K562 (cell line): Measurements from ENCODE around the gene TACC3. TPM values are rescaled to one million over a fixed set of nuclear protein-coding genes. Genes with fewer than 3 reads are reported as not detected.
A peak's percentile ranks its signal among the peaks of the same experiment; 100 is the strongest.

Experiments used
- CCNT2 ChIP-seq: IDR thresholded peaks from 2 replicates; pipeline ENCODE4 v1.6.1; 2011; ENCODE audit warnings: borderline replicate concordance, low read depth, mild to moderate bottlenecking, moderate library complexity, mixed read lengths, low read length; ENCODE audit not compliant: insufficient read length; ENCODE audit errors: extremely low read depth
- ILF3 ChIP-seq: fragments of 450-650 bp; IDR thresholded peaks from 2 replicates; pipeline ENCODE4 v1.6.1; 2018; ENCODE audit warnings: antibody characterized with exemption, mild to moderate bottlenecking, moderate library complexity, borderline replicate concordance
- MCM7 ChIP-seq, 2 experiments: fragments of 450-650 bp; IDR thresholded peaks; 2 replicates each; pipeline ENCODE4 v1.6.1; 2016 to 2018
- MLLT1 ChIP-seq, 2 experiments: fragments of 450-650 bp; IDR thresholded peaks; 2 replicates each; pipeline ENCODE4 v1.6.1; 2016
- NR2F6 ChIP-seq: fragments of 450-650 bp; formaldehyde crosslinking; IDR thresholded peaks from 2 replicates; pipeline ENCODE4 v1.4.0; 2020; ENCODE audit warnings: mild to moderate bottlenecking
- NUFIP1 ChIP-seq: fragments of 450-650 bp; IDR thresholded peaks from 2 replicates; pipeline ENCODE4 v1.6.1; 2018; ENCODE audit not compliant: partially characterized antibody
- POLR3G ChIP-seq: IDR thresholded peaks from 2 replicates; pipeline ENCODE4 v1.6.1; 2011; ENCODE audit not compliant: insufficient read length, insufficient replicate concordance; ENCODE audit errors: extremely low read depth
- TAF7 ChIP-seq: fragments of 450-650 bp; IDR thresholded peaks from 2 replicates; pipeline ENCODE4 v1.6.1; 2016; ENCODE audit warnings: missing genetic modification characterization, missing compliant biosample characterization
- USF1 ChIP-seq: sonication (generic); formaldehyde crosslinking; IDR thresholded peaks from 2 replicates; pipeline ENCODE4 v1.9.0; 2022; ENCODE audit warnings: mild to moderate bottlenecking, missing genetic modification reagents
- ZBTB33 ChIP-seq: sonication (generic); formaldehyde crosslinking; IDR thresholded peaks from 2 replicates; pipeline ENCODE4 v1.8.1; 2023; ENCODE audit warnings: mild to moderate bottlenecking, missing genetic modification reagents
- ZBTB7A ChIP-seq: IDR thresholded peaks from 2 replicates; pipeline ENCODE4 v1.6.1; 2011; ENCODE audit warnings: low read depth, mild to moderate bottlenecking, low read length, moderate library complexity, borderline replicate concordance; ENCODE audit not compliant: control insufficient read depth
- ZFX ChIP-seq: sonication (generic); formaldehyde crosslinking; IDR thresholded peaks from 2 replicates; pipeline ENCODE4 v1.8.0; 2022; ENCODE audit warnings: mild to moderate bottlenecking, missing genetic modification reagents, moderate library complexity
- ZNF12 ChIP-seq: sonication (generic); formaldehyde crosslinking; IDR thresholded peaks from 2 replicates; pipeline ENCODE4 v1.4.0; 2020; ENCODE audit warnings: mild to moderate bottlenecking, missing genetic modification reagents
- ZNF277 ChIP-seq: fragments of 250-450 bp; sonication (Bioruptor Pico); IDR thresholded peaks from 2 replicates; pipeline ENCODE4 v1.8.0; 2022; ENCODE audit warnings: inconsistent platforms, mild to moderate bottlenecking, moderate library complexity, borderline replicate concordance
- ZNF79 ChIP-seq: fragments of 250-450 bp; sonication (Bioruptor Pico); IDR thresholded peaks from 2 replicates; pipeline ENCODE4 v1.4.0; 2020; ENCODE audit warnings: low read depth, mild to moderate bottlenecking, moderate library complexity
- polyA plus RNA-seq, 8 experiments: library from polyadenylated mRNA; depleted of rRNA in 4 of 8; stranded (reverse) in 5 of 8; unstranded in 3 of 8; fragments of >200 nt; fragmentation: Nextera tagmentation in 2 of 8; fragmentation: Illumina TruSeq in 1 of 8; extraction: Ambion mirVana in 2 of 8; extraction: Trizol in 1 of 8; gene quantifications; 2 replicates each; pipeline versions ENCODE4 v1.2.1 to v1.2.3, GENCODE V29; 2011 to 2014; ENCODE audit warnings: inconsistent platforms in 1 of 8, missing spikeins in 1 of 8
- total RNA-seq, 7 experiments: library from RNA; depleted of rRNA in 6 of 7; stranded (reverse); fragments of >200 nt in 6 of 7; fragmentation: Illumina TruSeq in 2 of 7; extraction: Trizol in 2 of 7; gene quantifications; 2 replicates each; pipeline versions ENCODE4 v1.2.1 to v1.2.3, GENCODE V29; 2011 to 2021; ENCODE audit warnings: low replicate concordance in 1 of 7
- TF ChIP-seq, protein P1 (sequence below): sonication (generic); formaldehyde crosslinking; IDR thresholded peaks from 2 replicates; pipeline ENCODE4 v1.8.1; 2023; ENCODE audit warnings: mild to moderate bottlenecking, missing genetic modification reagents
- TF ChIP-seq, protein P2 (sequence below): sonication (generic); formaldehyde crosslinking; IDR thresholded peaks from 2 replicates; pipeline ENCODE4 v1.8.1; 2023; ENCODE audit warnings: mild to moderate bottlenecking, missing genetic modification reagents

The TACC3 gene
- total and polyA plus RNA-seq, 9 of the 15 experiments (the other 6 are each of a cell fraction or from before 2014, with no cell fraction given): 1.9 to 122 (median 55.6) TPM

DNA sequence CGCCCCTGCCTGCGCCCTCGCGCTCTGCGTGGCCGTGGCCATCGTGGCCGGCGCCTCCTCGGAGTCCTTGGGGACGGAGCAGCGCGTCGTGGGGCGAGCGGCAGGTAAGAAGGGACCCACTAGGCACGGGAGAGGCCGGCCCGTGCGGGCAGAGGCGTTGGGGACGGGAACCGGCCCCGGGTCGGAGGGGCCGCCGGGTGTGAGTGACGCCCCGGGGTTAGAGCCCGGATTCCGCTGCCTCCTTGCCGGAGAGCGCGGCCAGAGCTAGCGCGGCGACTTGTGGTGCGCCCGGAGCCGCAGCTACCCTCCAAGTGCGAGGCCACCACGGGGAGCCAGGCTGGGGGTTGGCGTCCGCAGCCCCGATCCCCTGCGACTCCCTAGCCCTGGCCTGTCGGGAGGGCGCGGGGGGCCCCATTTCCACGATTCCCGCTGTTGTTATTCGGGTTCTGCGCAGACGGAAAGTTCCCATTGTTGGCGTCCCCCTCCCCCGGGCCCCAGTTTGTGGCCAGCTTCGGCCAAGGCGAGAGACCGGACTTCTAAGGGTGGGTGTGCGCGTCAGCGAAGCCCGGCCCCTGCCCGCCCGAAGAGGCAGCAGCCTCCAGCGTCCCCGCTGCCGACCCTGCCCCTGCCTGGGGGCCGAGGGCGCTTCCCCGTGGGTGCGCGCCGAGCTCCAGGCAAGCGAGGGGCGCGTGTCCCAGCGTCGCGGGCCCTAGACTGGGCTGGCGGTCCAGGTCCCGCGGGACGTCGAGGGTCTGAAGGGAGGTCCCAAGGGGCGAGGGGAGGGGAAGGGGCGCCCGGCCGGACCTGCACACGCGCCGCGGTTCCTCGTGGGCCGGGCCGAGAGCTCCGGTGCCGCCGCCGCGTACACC lies 72.9 kb downstream of the TACC3 start (continued):
- TF ChIP-seq ZFX (CRISPR knock-in tag) (peak; percentile 15; the same call in 1 of the 2 replicates), MCM7 (IDR thresholded peaks at IDR 0.05) (no peak), ILF3 (no peak), ZBTB33 (CRISPR knock-in tag) (no peak), POLR3G (no peak), ZNF79 (CRISPR knock-in tag) (no peak), USF1 (CRISPR knock-in tag) (0 out of 2 replicates have a peak, but pooled peaks have one; percentile 8), CCNT2 (no peak), NR2F6 (no peak), MLLT1 (IDR thresholded peaks at IDR 0.05) (peak in 1 of 2 experiments; percentile 43; a peak in 1 of 4 replicates), ZNF12 (0 out of 2 replicates have a peak, but pooled peaks have one; percentile 54), NUFIP1 (no peak), ZNF277 (CRISPR knock-in tag) (no peak), ZBTB7A (no peak; the same call in 1 of the 2 replicates), TAF7 (tag) (no peak)
- TF ChIP-seq, protein P1, sequence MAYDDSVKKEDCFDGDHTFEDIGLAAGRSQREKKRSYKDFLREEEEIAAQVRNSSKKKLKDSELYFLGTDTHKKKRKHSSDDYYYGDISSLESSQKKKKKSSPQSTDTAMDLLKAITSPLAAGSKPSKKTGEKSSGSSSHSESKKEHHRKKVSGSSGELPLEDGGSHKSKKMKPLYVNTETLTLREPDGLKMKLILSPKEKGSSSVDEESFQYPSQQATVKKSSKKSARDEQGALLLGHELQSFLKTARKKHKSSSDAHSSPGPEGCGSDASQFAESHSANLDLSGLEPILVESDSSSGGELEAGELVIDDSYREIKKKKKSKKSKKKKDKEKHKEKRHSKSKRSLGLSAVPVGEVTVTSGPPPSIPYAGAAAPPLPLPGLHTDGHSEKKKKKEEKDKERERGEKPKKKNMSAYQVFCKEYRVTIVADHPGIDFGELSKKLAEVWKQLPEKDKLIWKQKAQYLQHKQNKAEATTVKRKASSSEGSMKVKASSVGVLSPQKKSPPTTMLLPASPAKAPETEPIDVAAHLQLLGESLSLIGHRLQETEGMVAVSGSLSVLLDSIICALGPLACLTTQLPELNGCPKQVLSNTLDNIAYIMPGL (CRISPR knock-in tag): no peak
- TF ChIP-seq, protein P2, sequence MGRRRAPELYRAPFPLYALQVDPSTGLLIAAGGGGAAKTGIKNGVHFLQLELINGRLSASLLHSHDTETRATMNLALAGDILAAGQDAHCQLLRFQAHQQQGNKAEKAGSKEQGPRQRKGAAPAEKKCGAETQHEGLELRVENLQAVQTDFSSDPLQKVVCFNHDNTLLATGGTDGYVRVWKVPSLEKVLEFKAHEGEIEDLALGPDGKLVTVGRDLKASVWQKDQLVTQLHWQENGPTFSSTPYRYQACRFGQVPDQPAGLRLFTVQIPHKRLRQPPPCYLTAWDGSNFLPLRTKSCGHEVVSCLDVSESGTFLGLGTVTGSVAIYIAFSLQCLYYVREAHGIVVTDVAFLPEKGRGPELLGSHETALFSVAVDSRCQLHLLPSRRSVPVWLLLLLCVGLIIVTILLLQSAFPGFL: no peak
